Esophagus muscularis mucosa (tissue), 4 donors: ENCODE results near the gene HIP1R. TPM values are rescaled to one million over a fixed set of nuclear protein-coding genes. Genes with fewer than 3 reads are reported as not detected.

ENCODE experiments used
- DNase-seq: peaks from one replicate; pipeline ENCODE4 v3.0.0-alpha.2; 2017; ENCODE audit errors: extremely low spot score
- H3K27ac ChIP-seq, 4 donors: fragments of 200-600 bp; sonication (generic); replicated peaks in 1 of 4; 1 replicate in 3 of 4; 2 replicates in 1 of 4; pipeline ENCODE4 v1.5.1; 2016 to 2019; ENCODE audit warnings: mild to moderate bottlenecking in 1 of 4
- H3K27me3 ChIP-seq, 4 donors: fragments of 200-600 bp; sonication (generic); one replicate each; pipeline versions ENCODE4 v1.5.1 to v1.6.0; 2016 to 2019
- H3K36me3 ChIP-seq, 4 donors: fragments of 200-600 bp; sonication (generic); one replicate each; pipeline ENCODE4 v1.5.1; 2016 to 2019
- H3K4me1 ChIP-seq, 4 donors: fragments of 200-600 bp; sonication (generic); one replicate each; pipeline ENCODE4 v1.5.1; 2016 to 2019
- H3K4me3 ChIP-seq, 4 donors: fragments of 200-600 bp; sonication (generic); 1 replicate in 2 of 4; 2 replicates in 2 of 4; pipeline ENCODE4 v1.5.1; 2016 to 2019; ENCODE audit warnings: mild to moderate bottlenecking in 4 of 4, moderate library complexity in 1 of 4
- H3K9me3 ChIP-seq, 4 donors: fragments of 200-600 bp; sonication (generic); 1 replicate in 3 of 4; 2 replicates in 1 of 4; pipeline ENCODE4 v1.5.1; 2016 to 2019
- EP300 ChIP-seq: sonication (generic); formaldehyde crosslinking; IDR thresholded peaks from one replicate; pipeline ENCODE4 v1.6.1; 2017; ENCODE audit warnings: antibody characterized with exemption
- POLR2A ChIP-seq: fragments of 450-650 bp; IDR thresholded peaks from one replicate; pipeline ENCODE4 v1.6.1; 2017; ENCODE audit warnings: antibody characterized with exemption, moderate library complexity, mild to moderate bottlenecking, low read depth
- POLR2AphosphoS5 ChIP-seq, 2 donors: sonication (generic); formaldehyde crosslinking; IDR thresholded peaks; one replicate each; pipeline ENCODE4 v1.6.1; 2017; ENCODE audit warnings: antibody characterized with exemption in 2 of 2
- WGBS: methylation state at CpG from one replicate; pipeline ENCODE4 v1.1.5; 2018; 5-methylcytosine and 5-hydroxymethylcytosine counted together
- intact Hi-C: fragments of 100-400 bp; cut with DNase I; formaldehyde crosslinking; loops from one replicate; pipeline ENCODE4 v1.15.1; 2023
- total RNA-seq, 4 donors: library from RNA; depleted of rRNA; stranded (reverse); fragments of >200 nt; gene quantifications; one replicate each; pipeline versions ENCODE4 v1.1.0 to v1.2.1, GENCODE V29; 2016
- TF ChIP-seq, protein P1 (sequence below), 3 experiments: fragments of 200-600 bp in 2 of 3; fragments of 450-650 bp in 1 of 3; sonication (generic) in 2 of 3; IDR thresholded peaks; one replicate each; pipeline ENCODE4 v1.5.1; 2017 to 2019; ENCODE audit warnings: antibody characterized with exemption in 3 of 3, mild to moderate bottlenecking in 2 of 3, moderate library complexity in 1 of 3

The HIP1R gene
- total RNA-seq, 4 donors from 2014 or later: 13.3 to 38.3 (median 23.7) TPM

DNA sequence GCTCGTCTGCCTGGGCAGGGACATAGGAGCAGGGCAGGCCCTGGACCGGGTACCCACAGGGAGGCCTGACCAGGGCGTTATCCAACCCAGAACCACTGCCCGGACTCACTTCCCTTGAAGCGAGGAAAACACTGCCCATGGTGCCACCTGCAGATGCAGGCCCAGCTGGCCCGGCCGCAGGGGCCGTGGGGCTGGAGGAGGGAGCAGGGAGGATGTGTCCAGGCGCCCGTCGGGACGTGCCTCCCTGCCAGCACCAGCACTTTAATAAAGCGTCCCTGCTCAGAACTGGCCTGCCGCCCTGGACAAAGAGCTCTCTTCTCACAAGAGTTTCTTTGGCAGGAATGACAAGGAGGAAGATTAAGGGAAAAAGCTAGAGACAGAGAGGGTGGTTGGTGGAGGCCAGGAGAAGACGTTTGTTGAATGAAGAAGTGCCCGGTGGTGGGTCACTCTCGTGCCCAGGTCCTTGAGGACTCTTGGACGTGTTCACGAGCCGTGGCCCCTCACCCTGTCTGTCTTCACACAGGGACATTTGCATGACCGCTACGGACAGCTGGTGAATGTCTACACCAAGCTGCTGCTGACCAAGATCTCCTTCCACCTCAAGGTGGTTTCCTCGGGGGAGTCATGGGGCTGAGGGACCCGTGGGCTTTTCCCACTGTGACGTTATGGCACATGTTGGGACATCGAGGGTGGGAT is 14.2 kb downstream of the HIP1R start:
- WGBS: 93% methylated on average over 14 of the region's 26 CpGs
- intact Hi-C loops: loop anchor here (10.0 kb wide), 1 partner anchor 55 kb away; no protein-coding TSS in a partner anchor
- Histone ChIP-seq H3K9me3 (no peaks in the 10 kb centered on the region), H3K36me3 (peaks cover 0 to 22% (median 5%) of the 10 kb centered on the region in 4 donors), H3K27me3 (no peaks in the 10 kb centered on the region), H3K27ac (no peak overlapping the region), H3K4me1 (peaks cover 32 to 43% (median 41%) of the 10 kb centered on the region in 4 donors), H3K4me3 (no peak overlapping the region)
- TF ChIP-seq EP300: no peak
- no peak for TF ChIP-seq POLR2A
- no peak for TF ChIP-seq POLR2AphosphoS5 (IDR thresholded peaks at IDR 0.05)
- TF ChIP-seq, protein P1, sequence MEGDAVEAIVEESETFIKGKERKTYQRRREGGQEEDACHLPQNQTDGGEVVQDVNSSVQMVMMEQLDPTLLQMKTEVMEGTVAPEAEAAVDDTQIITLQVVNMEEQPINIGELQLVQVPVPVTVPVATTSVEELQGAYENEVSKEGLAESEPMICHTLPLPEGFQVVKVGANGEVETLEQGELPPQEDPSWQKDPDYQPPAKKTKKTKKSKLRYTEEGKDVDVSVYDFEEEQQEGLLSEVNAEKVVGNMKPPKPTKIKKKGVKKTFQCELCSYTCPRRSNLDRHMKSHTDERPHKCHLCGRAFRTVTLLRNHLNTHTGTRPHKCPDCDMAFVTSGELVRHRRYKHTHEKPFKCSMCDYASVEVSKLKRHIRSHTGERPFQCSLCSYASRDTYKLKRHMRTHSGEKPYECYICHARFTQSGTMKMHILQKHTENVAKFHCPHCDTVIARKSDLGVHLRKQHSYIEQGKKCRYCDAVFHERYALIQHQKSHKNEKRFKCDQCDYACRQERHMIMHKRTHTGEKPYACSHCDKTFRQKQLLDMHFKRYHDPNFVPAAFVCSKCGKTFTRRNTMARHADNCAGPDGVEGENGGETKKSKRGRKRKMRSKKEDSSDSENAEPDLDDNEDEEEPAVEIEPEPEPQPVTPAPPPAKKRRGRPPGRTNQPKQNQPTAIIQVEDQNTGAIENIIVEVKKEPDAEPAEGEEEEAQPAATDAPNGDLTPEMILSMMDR (IDR thresholded peaks at IDR 0.05): no peak
- DNase-seq: no peak

DNA sequence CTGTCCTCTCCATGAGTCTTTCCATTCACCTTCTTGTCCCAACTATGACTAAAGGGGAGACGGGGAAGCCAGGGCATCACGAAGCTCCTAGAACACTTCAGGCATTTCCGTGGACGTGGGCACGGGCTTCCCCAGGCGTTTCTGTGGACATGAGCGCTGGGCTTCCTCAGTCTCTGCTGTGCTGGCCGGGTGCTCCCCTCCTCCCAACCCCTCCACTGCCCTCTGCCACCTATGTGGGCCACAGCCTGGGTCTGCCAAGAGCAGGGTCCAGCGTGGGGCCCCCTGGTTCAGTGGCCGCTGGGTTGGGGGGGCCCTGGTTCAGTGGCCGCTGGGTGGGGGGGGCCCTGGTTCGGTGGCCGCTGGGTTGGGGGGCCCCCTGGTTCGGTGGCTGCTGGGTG is 14.8 kb downstream of the HIP1R start:
- 100% methylated on average over 1 of the region's 14 CpGs for WGBS
- DNase-seq: no peak
- Histone ChIP-seq H3K27ac (no peak overlapping the region), H3K36me3 (peaks cover 0 to 25% (median 9%) of the 10 kb centered on the region in 4 donors), H3K27me3 (no peaks in the 10 kb centered on the region), H3K9me3 (no peaks in the 10 kb centered on the region), H3K4me1 (peaks cover 27 to 38% (median 36%) of the 10 kb centered on the region in 4 donors), H3K4me3 (no peak overlapping the region)
- TF ChIP-seq POLR2A (no peak), EP300 (no peak), POLR2AphosphoS5 (IDR thresholded peaks at IDR 0.05) (no peak)
- TF ChIP-seq, protein P1 (IDR thresholded peaks at IDR 0.05): no peak
- intact Hi-C loops: loop anchor here (10.0 kb wide), 1 partner anchor 55 kb away; no protein-coding TSS in a partner anchor

DNA sequence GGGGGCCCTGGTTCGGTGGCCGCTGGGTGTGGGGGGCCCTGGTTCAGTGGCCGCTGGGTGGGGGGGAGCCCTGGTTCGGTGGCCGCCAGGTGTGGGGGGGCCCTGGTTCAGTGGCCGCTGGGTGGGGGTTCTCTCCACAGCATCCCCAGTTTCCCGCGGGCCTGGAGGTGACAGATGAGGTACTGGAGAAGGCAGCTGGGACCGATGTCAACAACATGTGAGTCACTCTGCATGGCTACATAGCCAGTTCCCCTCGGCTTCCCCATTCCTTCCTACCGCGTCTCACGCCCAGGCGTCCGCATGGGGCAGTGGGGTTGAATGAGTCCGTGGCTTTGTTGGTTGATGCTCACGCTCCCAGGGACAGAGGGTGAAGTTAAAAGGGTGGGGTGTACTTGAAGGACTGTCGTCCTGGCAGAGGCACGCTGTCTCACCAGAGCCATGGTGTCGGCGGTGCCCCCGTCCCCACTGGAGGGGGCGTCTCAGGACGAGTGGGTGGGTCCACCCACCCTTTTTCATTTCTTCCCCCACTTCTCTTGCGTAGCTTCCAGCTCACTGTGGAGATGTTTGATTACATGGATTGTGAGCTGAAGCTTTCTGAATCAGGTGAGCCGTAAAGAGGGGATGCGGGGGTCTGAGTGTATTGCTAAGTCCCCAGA is 15.6 kb downstream of the HIP1R start:
- H3K4me3 ChIP-seq: no peak overlapping the region
- 76% methylated on average over 17 of the region's 27 CpGs for WGBS
- no peaks in the 10 kb centered on the region for H3K9me3 ChIP-seq
- H3K36me3 ChIP-seq: peaks cover 0 to 30% (median 16%) of the 10 kb centered on the region in 4 donors
- H3K27me3 ChIP-seq: no peaks in the 10 kb centered on the region
- H3K4me1 ChIP-seq: peaks cover 25 to 36% (median 33%) of the 10 kb centered on the region in 4 donors
- intact Hi-C loops: loop anchor here (10.0 kb wide), 1 partner anchor 56 kb away; no protein-coding TSS in a partner anchor
- no peak for DNase-seq
- peak overlapping the region; percentile 13 to 68 (median 53) for H3K27ac ChIP-seq
- TF ChIP-seq, protein P1 (IDR thresholded peaks at IDR 0.05): no peak

DNA sequence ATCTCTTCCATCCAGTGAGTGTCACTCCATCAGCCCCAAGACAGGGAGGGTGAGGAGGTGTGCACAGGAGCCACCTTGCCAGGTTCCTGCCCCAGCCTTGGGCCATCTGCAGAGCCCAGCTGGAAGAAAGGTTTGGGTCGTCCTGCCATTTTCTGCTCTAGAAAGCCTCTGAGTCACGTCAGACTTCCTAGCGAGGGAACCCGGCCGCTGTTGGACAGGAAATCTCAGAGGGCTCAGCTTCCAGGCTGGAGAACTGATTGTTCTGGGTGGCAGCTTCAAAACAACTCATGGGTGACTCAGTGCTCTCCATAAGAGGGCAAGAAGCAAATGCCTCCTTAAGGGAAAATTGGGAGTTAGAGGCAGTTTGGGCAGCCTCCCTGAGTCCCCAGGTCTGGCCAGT is 16.6 kb downstream of the HIP1R start:
- intact Hi-C loops: loop anchor here (10.0 kb wide), 1 partner anchor 57 kb away; no protein-coding TSS in a partner anchor
- no peak for TF ChIP-seq POLR2A
- no peak for TF ChIP-seq EP300
- TF ChIP-seq POLR2AphosphoS5 (IDR thresholded peaks at IDR 0.05): peak; percentile 48 to 57
- TF ChIP-seq, protein P1 (IDR thresholded peaks at IDR 0.05): no peak
- H3K4me1 ChIP-seq: peaks cover 25 to 32% (median 31%) of the 10 kb centered on the region in 4 donors

More for the DNA sequence above, 16.6 kb downstream of the HIP1R start:
- peaks cover 0 to 40% (median 25%) of the 10 kb centered on the region in 4 donors for H3K36me3 ChIP-seq
- DNase-seq: no peak
- WGBS: 87% methylated on average over 4 of the region's 5 CpGs
- no peaks in the 10 kb centered on the region for H3K27me3 ChIP-seq
- no peak overlapping the region for H3K4me3 ChIP-seq
- no peaks in the 10 kb centered on the region for H3K9me3 ChIP-seq
- peak overlapping the region; percentile 52 to 76 (median 54) for H3K27ac ChIP-seq
